ENCODE data around the gene INTS3. TPM values are rescaled to one million over a fixed set of nuclear protein-coding genes. Genes with fewer than 3 reads are reported as not detected.
"Not testable (repeated sequence)": the region's sequence is repeated elsewhere in the genome, so short reads cannot be mapped to it uniquely, and the experiment has no call there.

INTS3 gene
- polyA plus RNA-seq, 2 donors = 16.4 to 30.8 TPM

DNA sequence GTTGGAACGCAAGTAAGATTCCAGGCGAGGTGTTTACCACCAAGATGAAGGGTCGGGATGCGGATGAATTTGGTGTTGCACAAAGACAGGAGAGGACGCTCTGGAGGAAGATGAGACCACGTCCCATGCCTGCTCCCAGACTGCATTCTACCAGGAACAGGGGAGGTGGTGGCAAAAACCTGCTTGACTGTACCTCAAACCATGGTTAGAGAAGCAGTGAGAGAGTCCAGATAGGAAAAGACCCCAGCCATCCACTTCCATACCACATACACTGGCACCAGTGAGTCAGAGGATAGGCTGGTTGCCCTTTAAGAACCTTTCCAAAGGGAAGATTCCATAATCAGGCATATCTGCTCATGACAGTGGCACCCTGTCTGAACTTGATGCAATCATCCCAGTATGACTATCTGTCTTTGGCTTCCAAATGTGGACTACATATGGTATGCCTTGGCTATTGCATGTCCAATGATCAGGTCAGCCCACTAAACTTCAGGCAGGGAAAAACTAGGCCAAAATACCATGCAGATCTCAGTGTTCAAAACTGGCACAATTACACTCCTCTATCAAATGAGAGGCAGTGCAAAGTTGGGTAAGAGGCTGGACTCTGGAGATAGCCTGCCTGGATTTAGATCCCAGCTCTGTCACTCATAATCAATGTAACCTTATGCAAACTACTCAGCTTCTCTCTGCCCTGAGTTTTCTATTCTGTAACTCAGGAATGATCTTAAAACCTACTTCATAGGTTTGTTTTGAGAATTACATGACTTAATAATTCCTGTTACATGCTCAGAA, 28.7 kb upstream of the INTS3 start:
- no peaks in the 10 kb centered on the region for H3K9me3 ChIP-seq (ENCODE audit: control insufficient read depth in 2 of 2, insufficient read depth in 1 of 2, low read depth in 1 of 2, low read length in 1 of 2)
- H3K4me1 ChIP-seq (ENCODE audit: control insufficient read depth in 2 of 2, insufficient read depth in 2 of 2, low read length in 1 of 2) = peaks cover 3 to 8% of the 10 kb centered on the region in 2 donors
- H3K36me3 ChIP-seq (ENCODE audit: control insufficient read depth in 2 of 2, insufficient read depth in 2 of 2, low read length in 1 of 2) = no peaks in the 10 kb centered on the region
- no peaks in the 10 kb centered on the region for H3K27me3 ChIP-seq (ENCODE audit: control insufficient read depth in 1 of 2, insufficient read depth in 2 of 2, low read length in 2 of 2)
- WGBS, 2 donors = 85 to 86% methylated on average over 6 of the region's 6 CpGs
- H3K27ac ChIP-seq (ENCODE audit: low read depth in 2 of 2, low read length in 1 of 2) = peak overlapping the region; percentile 57 to 74
- H3K4me3 ChIP-seq (ENCODE audit: low read depth in 1 of 2, low read length in 2 of 2) = no peak overlapping the region

DNA sequence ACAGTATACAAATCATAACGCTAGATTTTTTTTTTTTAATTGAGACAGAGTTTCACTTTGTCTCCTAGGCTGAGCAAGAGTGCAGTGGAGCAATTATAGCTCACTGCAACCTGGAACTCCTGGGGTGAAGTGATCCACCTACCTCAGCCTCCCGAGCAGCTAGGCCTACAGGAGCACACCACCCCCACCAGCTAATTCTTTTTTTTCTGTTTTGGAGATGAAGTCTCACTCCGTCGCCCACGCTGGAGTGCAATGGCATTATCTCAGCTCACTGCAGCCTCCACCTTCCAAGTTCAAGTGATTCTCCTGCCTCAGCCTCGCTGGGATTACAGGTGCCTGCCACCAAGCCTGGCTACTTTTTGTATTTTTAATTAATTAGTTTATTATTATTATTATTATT, 28.1 kb upstream of the INTS3 start:
- H3K9me3 ChIP-seq (ENCODE audit: control insufficient read depth in 2 of 2, insufficient read depth in 1 of 2, low read depth in 1 of 2, low read length in 1 of 2) = no peaks in the 10 kb centered on the region
- H3K27me3 ChIP-seq (ENCODE audit: control insufficient read depth in 1 of 2, insufficient read depth in 2 of 2, low read length in 2 of 2) = no peaks in the 10 kb centered on the region
- peaks cover 3 to 8% of the 10 kb centered on the region in 2 donors for H3K4me1 ChIP-seq (ENCODE audit: control insufficient read depth in 2 of 2, insufficient read depth in 2 of 2, low read length in 1 of 2)
- WGBS, 2 donors = 86 to 91% methylated on average over 6 of the region's 6 CpGs
- H3K27ac ChIP-seq (ENCODE audit: low read depth in 2 of 2, low read length in 1 of 2) = no peak overlapping the region
- H3K4me3 ChIP-seq (ENCODE audit: low read depth in 1 of 2, low read length in 2 of 2) = no peak overlapping the region
- no peaks in the 10 kb centered on the region for H3K36me3 ChIP-seq (ENCODE audit: control insufficient read depth in 2 of 2, insufficient read depth in 2 of 2, low read length in 1 of 2)

DNA sequence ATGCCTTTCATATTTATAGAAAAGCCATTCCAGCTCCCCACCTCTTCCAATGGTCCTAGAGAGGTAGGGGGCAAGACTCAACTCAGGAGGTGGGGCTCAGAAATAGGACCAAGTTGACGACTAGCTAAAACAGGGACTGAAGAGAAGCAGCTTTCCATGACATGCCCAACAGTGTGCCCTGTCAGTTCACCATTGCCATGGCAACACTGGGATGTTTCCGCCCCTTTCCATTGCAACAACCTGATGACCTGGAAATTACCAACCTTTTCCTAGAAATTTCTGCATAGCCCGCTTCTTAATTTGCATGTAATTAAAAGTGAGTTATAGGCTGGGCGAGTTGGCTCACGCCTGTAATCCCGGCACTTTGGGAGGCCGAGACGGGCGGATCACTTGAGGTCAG, 22.4 kb upstream of the INTS3 start:
- Histone ChIP-seq H3K4me3 (ENCODE audit: low read depth in 1 of 2, low read length in 2 of 2) (no peak overlapping the region), H3K9me3 (ENCODE audit: control insufficient read depth in 2 of 2, insufficient read depth in 1 of 2, low read depth in 1 of 2, low read length in 1 of 2) (no peaks in the 10 kb centered on the region)
- 68 to 78% methylated on average over 9 of the region's 9 CpGs for WGBS, 2 donors

DNA sequence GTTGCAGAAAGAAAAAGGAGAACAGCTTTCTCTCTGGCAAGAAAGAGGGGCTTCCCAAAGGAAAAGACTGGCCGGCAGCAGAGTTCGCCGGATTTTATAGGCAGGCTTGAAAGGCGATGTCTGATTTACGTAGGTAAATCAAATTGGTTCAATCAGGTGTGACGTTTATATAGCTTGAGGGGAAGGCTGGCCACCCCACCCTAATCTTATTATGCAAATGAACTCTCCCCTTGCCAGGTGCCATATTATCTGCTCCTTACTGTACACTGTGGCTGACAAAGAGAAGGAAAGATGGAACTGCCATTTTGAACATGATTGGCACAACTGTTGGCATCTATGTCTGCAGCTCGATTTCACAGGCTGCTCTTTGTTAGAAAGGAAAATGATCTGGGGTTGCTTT, 16.8 kb upstream of the INTS3 start:
- 46 to 62% methylated on average over 7 of the region's 7 CpGs for WGBS, 2 donors
- no peaks in the 10 kb centered on the region for H3K9me3 ChIP-seq (ENCODE audit: control insufficient read depth in 2 of 2, insufficient read depth in 1 of 2, low read depth in 1 of 2, low read length in 1 of 2)
- H3K4me3 ChIP-seq (ENCODE audit: low read depth in 1 of 2, low read length in 2 of 2) = no peak overlapping the region
- H3K27me3 ChIP-seq (ENCODE audit: control insufficient read depth in 1 of 2, insufficient read depth in 2 of 2, low read length in 2 of 2) = no peaks in the 10 kb centered on the region
- H3K36me3 ChIP-seq (ENCODE audit: control insufficient read depth in 2 of 2, insufficient read depth in 2 of 2, low read length in 1 of 2) = no peaks in the 10 kb centered on the region
- no peaks in the 10 kb centered on the region for H3K4me1 ChIP-seq (ENCODE audit: control insufficient read depth in 2 of 2, insufficient read depth in 2 of 2, low read length in 1 of 2)
- no peak overlapping the region for H3K27ac ChIP-seq (ENCODE audit: low read depth in 2 of 2, low read length in 1 of 2)

More for the DNA sequence above, 22.4 kb upstream of the INTS3 start:
- H3K27ac ChIP-seq (ENCODE audit: low read depth in 2 of 2, low read length in 1 of 2) = no peak overlapping the region
- no peaks in the 10 kb centered on the region for H3K4me1 ChIP-seq (ENCODE audit: control insufficient read depth in 2 of 2, insufficient read depth in 2 of 2, low read length in 1 of 2)
- no peaks in the 10 kb centered on the region for H3K27me3 ChIP-seq (ENCODE audit: control insufficient read depth in 1 of 2, insufficient read depth in 2 of 2, low read length in 2 of 2)
- H3K36me3 ChIP-seq (ENCODE audit: control insufficient read depth in 2 of 2, insufficient read depth in 2 of 2, low read length in 1 of 2) = no peaks in the 10 kb centered on the region

DNA sequence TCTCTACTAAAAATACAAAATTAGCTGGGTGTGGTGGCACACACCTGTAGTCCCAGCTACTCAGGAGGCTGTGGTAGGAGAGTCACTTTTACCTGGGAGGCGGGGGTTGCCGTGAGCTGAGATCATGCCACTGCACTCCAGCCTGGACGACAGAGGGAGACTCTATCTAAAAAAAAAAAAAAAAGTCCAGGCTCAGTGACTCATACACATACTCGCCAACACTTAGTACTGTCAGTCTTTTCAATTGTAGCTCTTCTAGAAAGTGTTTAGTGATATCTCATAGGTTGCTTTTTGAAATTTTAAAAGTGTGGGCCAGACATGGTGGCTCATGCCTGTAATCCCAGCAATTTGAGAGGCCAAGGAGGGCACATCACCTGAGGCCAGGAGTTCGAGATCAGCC, 11.6 kb upstream of the INTS3 start:
- H3K36me3 ChIP-seq (ENCODE audit: control insufficient read depth in 2 of 2, insufficient read depth in 2 of 2, low read length in 1 of 2); H3K27me3 ChIP-seq (ENCODE audit: control insufficient read depth in 1 of 2, insufficient read depth in 2 of 2, low read length in 2 of 2); H3K4me3 ChIP-seq (ENCODE audit: low read depth in 1 of 2, low read length in 2 of 2); H3K27ac ChIP-seq (ENCODE audit: low read depth in 2 of 2, low read length in 1 of 2); H3K9me3 ChIP-seq (ENCODE audit: control insufficient read depth in 2 of 2, insufficient read depth in 1 of 2, low read depth in 1 of 2, low read length in 1 of 2); H3K4me1 ChIP-seq (ENCODE audit: control insufficient read depth in 2 of 2, insufficient read depth in 2 of 2, low read length in 1 of 2): not testable (repeated sequence)
- 81 to 84% methylated on average over 5 of the region's 5 CpGs for WGBS, 2 donors

DNA sequence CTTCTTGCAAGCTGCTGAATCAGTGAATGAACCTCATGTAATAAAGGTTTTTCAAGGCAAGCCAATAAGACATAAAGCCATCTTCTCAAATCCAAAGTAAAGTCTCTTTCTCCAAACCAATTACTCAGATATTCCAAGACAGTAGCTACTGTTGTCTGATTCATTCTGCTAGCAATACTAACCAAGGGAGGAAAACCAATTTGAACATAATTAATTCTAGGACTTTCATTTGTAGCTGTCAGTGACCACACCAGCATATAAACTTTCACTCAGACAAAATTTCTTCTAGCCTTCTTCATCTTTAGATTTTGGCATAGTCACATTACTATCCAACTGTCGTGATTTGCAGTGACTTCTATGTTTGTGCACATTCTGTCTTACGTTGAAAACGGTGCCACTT, 10.5 kb upstream of the INTS3 start:
- no peaks in the 10 kb centered on the region for H3K36me3 ChIP-seq (ENCODE audit: control insufficient read depth in 2 of 2, insufficient read depth in 2 of 2, low read length in 1 of 2)
- no peak overlapping the region for H3K4me3 ChIP-seq (ENCODE audit: low read depth in 1 of 2, low read length in 2 of 2)
- H3K4me1 ChIP-seq (ENCODE audit: control insufficient read depth in 2 of 2, insufficient read depth in 2 of 2, low read length in 1 of 2) = no peaks in the 10 kb centered on the region
- no peak overlapping the region for H3K27ac ChIP-seq (ENCODE audit: low read depth in 2 of 2, low read length in 1 of 2)
- H3K27me3 ChIP-seq (ENCODE audit: control insufficient read depth in 1 of 2, insufficient read depth in 2 of 2, low read length in 2 of 2) = no peaks in the 10 kb centered on the region
- H3K9me3 ChIP-seq (ENCODE audit: control insufficient read depth in 2 of 2, insufficient read depth in 1 of 2, low read depth in 1 of 2, low read length in 1 of 2) = no peaks in the 10 kb centered on the region
- 80 to 83% methylated on average over 3 of the region's 3 CpGs for WGBS, 2 donors

DNA sequence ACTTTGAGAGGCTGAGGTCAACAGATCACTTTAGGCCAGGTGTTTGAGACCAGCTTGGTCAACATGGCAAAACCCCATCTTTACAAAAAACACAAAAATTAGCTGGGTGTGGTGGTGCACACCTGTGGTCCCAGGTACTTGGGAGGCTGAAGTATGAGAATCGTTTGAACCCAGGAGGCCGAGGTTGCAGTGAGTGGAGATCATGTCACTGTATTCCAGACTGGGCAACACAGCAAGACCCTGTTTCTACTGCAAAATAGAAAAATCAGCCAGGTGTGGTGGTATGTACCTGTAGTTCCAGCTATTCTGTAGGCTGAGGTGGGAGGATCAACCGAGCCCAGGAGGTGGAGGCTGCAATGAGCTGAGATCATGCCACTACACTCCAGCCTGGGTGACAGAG, 4.2 kb upstream of the INTS3 start:
- Histone ChIP-seq H3K27ac (ENCODE audit: low read depth in 2 of 2, low read length in 1 of 2) (no peak overlapping the region), H3K36me3 (ENCODE audit: control insufficient read depth in 2 of 2, insufficient read depth in 2 of 2, low read length in 1 of 2) (no peaks in the 10 kb centered on the region), H3K27me3 (ENCODE audit: control insufficient read depth in 1 of 2, insufficient read depth in 2 of 2, low read length in 2 of 2) (no peaks in the 10 kb centered on the region), H3K4me1 (ENCODE audit: control insufficient read depth in 2 of 2, insufficient read depth in 2 of 2, low read length in 1 of 2) (no peaks in the 10 kb centered on the region), H3K9me3 (ENCODE audit: control insufficient read depth in 2 of 2, insufficient read depth in 1 of 2, low read depth in 1 of 2, low read length in 1 of 2) (no peaks in the 10 kb centered on the region), H3K4me3 (ENCODE audit: low read depth in 1 of 2, low read length in 2 of 2) (no peak overlapping the region)
- 90 to 97% methylated on average over 3 of the region's 3 CpGs for WGBS, 2 donors

DNA sequence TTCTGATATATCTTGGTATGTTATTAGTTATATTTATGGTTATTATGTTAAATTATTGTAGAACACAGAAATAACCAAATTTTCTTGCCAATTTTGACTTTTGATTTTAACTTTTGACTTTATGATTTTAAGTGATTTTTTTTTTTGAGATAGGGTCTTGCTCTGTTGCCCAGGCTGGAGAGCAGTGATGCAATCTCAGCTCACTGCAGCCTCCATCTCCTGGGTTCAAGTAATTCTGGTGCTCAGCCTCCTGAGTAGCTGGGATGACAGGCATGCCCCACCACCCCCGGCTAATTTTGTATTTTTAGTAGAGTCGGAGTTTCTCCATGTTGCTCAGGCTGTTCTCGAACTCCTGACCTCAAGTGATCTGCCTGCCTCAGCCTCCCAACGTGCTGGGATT, 3.2 kb upstream of the INTS3 start:
- not testable (repeated sequence) for H3K36me3 ChIP-seq (ENCODE audit: control insufficient read depth in 2 of 2, insufficient read depth in 2 of 2, low read length in 1 of 2); H3K27me3 ChIP-seq (ENCODE audit: control insufficient read depth in 1 of 2, insufficient read depth in 2 of 2, low read length in 2 of 2); H3K4me3 ChIP-seq (ENCODE audit: low read depth in 1 of 2, low read length in 2 of 2); H3K9me3 ChIP-seq (ENCODE audit: control insufficient read depth in 2 of 2, insufficient read depth in 1 of 2, low read depth in 1 of 2, low read length in 1 of 2); H3K4me1 ChIP-seq (ENCODE audit: control insufficient read depth in 2 of 2, insufficient read depth in 2 of 2, low read length in 1 of 2); H3K27ac ChIP-seq (ENCODE audit: low read depth in 2 of 2, low read length in 1 of 2)
- WGBS, 2 donors = 78 to 87% methylated on average over 4 of the region's 4 CpGs

DNA sequence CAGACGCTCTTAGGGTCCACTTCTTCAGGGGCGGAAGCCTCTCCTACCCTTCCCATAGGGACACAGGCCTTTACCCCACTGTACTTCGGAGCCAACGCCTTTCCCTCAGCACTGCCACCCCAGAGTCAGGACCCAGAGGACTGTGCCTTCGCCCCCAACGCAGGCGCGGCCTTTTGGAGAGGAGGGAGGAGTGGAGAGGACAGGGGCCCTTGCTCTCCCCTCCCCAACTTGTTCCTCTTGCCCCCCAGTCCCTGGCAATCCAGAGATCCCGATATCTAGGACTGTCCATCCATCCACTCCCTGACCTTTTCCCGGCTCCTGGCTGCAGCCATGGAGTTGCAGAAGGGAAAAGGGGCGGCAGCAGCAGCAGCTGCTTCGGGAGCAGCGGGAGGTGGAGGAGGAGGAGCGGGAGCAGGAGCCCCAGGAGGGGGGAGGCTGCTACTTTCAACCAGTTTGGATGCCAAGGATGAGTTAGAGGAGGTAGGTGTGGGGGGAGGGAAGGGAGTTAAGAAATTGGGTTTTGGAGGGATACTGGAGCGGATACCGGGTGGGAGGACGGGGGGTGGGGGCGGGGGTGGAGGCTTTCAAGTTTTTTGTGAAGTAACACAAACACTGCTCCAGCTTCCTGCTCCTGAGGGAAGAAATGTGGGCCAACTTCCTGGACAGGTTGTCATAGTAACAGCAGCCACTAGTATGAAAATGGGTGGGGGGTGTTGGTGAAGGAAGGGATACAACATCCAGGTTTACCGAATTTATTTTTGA, 636 bp downstream of the INTS3 start:
- Histone ChIP-seq H3K4me3 (ENCODE audit: low read depth in 1 of 2, low read length in 2 of 2) (peak overlapping the region; percentile 80 to 97), H3K27ac (ENCODE audit: low read depth in 2 of 2, low read length in 1 of 2) (peak overlapping the region; percentile 98 to 99), H3K4me1 (ENCODE audit: control insufficient read depth in 2 of 2, insufficient read depth in 2 of 2, low read length in 1 of 2) (peaks cover 0 to 2% of the 10 kb centered on the region in 2 donors), H3K9me3 (ENCODE audit: control insufficient read depth in 2 of 2, insufficient read depth in 1 of 2, low read depth in 1 of 2, low read length in 1 of 2) (no peaks in the 10 kb centered on the region), H3K36me3 (ENCODE audit: control insufficient read depth in 2 of 2, insufficient read depth in 2 of 2, low read length in 1 of 2) (no peaks in the 10 kb centered on the region), H3K27me3 (ENCODE audit: control insufficient read depth in 1 of 2, insufficient read depth in 2 of 2, low read length in 2 of 2) (no peaks in the 10 kb centered on the region)
- 0 to 1% methylated on average over 19 of the region's 19 CpGs for WGBS, 2 donors
